Liver (tissue), 9 donors: ENCODE data around the gene CCDC138. TPM values are rescaled to one million over a fixed set of nuclear protein-coding genes. Genes with fewer than 3 reads are reported as not detected.

Experiments used
- DNase-seq: peaks from one replicate; pipeline ENCODE4 v3.0.0-alpha.2; 2017; ENCODE audit warnings: low spot score
- H3K27ac ChIP-seq, 2 donors: one replicate each; pipeline ENCODE4 v1.7.0; 2013; ENCODE audit warnings: inconsistent platforms in 2 of 2, low read length in 2 of 2, control low read depth in 1 of 2, low read depth in 1 of 2, mild to moderate bottlenecking in 1 of 2
- H3K27me3 ChIP-seq, 4 donors: one replicate each; pipeline versions ENCODE4 v1.6.1 to v1.7.0; 2013; ENCODE audit warnings: low read length in 3 of 4, inconsistent platforms in 1 of 4, mild to moderate bottlenecking in 1 of 4, moderate library complexity in 1 of 4; ENCODE audit not compliant: control insufficient read depth in 4 of 4, insufficient read depth in 4 of 4
- H3K36me3 ChIP-seq, 4 donors: one replicate each; pipeline versions ENCODE4 v1.6.1 to v1.7.0; 2013; ENCODE audit warnings: low read length in 3 of 4, mild to moderate bottlenecking in 3 of 4, low read depth in 1 of 4, moderate library complexity in 1 of 4; ENCODE audit not compliant: control insufficient read depth in 4 of 4, insufficient read depth in 3 of 4
- H3K4me1 ChIP-seq, 4 donors: one replicate each; pipeline versions ENCODE4 v1.6.1 to v1.7.0; 2013; ENCODE audit warnings: low read length in 3 of 4, mild to moderate bottlenecking in 3 of 4, moderate library complexity in 1 of 4; ENCODE audit not compliant: control insufficient read depth in 4 of 4, insufficient read depth in 4 of 4
- H3K4me3 ChIP-seq, 3 donors: one replicate each; pipeline versions ENCODE4 v1.6.1 to v1.7.0; 2013; ENCODE audit warnings: low read length in 3 of 3, control low read depth in 1 of 3, low read depth in 1 of 3, mild to moderate bottlenecking in 1 of 3
- H3K9ac ChIP-seq, 2 donors: one replicate each; pipeline ENCODE4 v1.7.0; 2013; ENCODE audit warnings: low read length in 2 of 2, mild to moderate bottlenecking in 2 of 2, moderate library complexity in 2 of 2, control low read depth in 1 of 2, low read depth in 1 of 2
- H3K9me3 ChIP-seq, 4 donors: one replicate each; pipeline versions ENCODE4 v1.6.1 to v1.7.0; 2013; ENCODE audit warnings: low read length in 3 of 4; ENCODE audit not compliant: control insufficient read depth in 4 of 4
- CTCF ChIP-seq: fragments of 150-350 bp; IDR thresholded peaks from 2 replicates; pipeline ENCODE4 v1.5.1; 2017; ENCODE audit warnings: improper control_type of control experiment, low read depth, low read length; ENCODE audit not compliant: missing input control
- EGR1 ChIP-seq, 2 donors: IDR thresholded peaks; 2 replicates each; pipeline ENCODE4 v1.6.1; 2016 to 2018; ENCODE audit warnings: antibody characterized with exemption in 2 of 2, low read depth in 2 of 2
- FOXA1 ChIP-seq: IDR thresholded peaks from 2 replicates; pipeline ENCODE4 v1.6.1; 2016; ENCODE audit warnings: antibody characterized with exemption
- FOXA2 ChIP-seq: IDR thresholded peaks from 2 replicates; pipeline ENCODE4 v1.6.1; 2016; ENCODE audit warnings: antibody characterized with exemption
- GABPA ChIP-seq, 2 donors: IDR thresholded peaks in 1 of 2; conservative IDR thresholded peaks in 1 of 2; 2 replicates each; pipeline ENCODE4 v1.6.1; 2016; ENCODE audit warnings: antibody characterized with exemption in 2 of 2, mild to moderate bottlenecking in 1 of 2, moderate library complexity in 1 of 2
- HNF4A ChIP-seq, 2 donors: conservative IDR thresholded peaks; 2 replicates each; pipeline ENCODE4 v1.6.1; 2016; ENCODE audit warnings: antibody characterized with exemption in 2 of 2, mild to moderate bottlenecking in 2 of 2
- HNF4G ChIP-seq: IDR thresholded peaks from 2 replicates; pipeline ENCODE4 v1.6.1; 2016; ENCODE audit warnings: antibody characterized with exemption
- JUND ChIP-seq, 2 donors: IDR thresholded peaks; 2 replicates each; pipeline ENCODE4 v1.6.1; 2016; ENCODE audit warnings: antibody characterized with exemption in 2 of 2
- NR2F2 ChIP-seq: IDR thresholded peaks from 2 replicates; pipeline ENCODE4 v1.6.1; 2016; ENCODE audit warnings: antibody characterized with exemption
- RAD21 ChIP-seq, 2 donors: IDR thresholded peaks; 2 replicates each; pipeline ENCODE4 v1.6.1; 2016; ENCODE audit warnings: antibody characterized with exemption in 2 of 2, mild to moderate bottlenecking in 2 of 2
- REST ChIP-seq: IDR thresholded peaks from 2 replicates; pipeline ENCODE4 v1.6.1; 2016; ENCODE audit warnings: antibody characterized with exemption, mild to moderate bottlenecking
- RXRA ChIP-seq, 2 donors: IDR thresholded peaks; 2 replicates each; pipeline ENCODE4 v1.6.1; 2017 to 2018; ENCODE audit warnings: antibody characterized with exemption in 2 of 2, mild to moderate bottlenecking in 1 of 2
- SP1 ChIP-seq: IDR thresholded peaks from 2 replicates; pipeline ENCODE4 v1.6.1; 2018; ENCODE audit warnings: antibody characterized with exemption, mild to moderate bottlenecking
- TAF1 ChIP-seq: conservative IDR thresholded peaks from 2 replicates; pipeline ENCODE4 v1.6.1; 2016; ENCODE audit warnings: antibody characterized with exemption, mild to moderate bottlenecking
- YY1 ChIP-seq: IDR thresholded peaks from 2 replicates; pipeline ENCODE4 v1.6.1; 2016; ENCODE audit warnings: antibody characterized with exemption, mild to moderate bottlenecking
- ZBTB33 ChIP-seq: IDR thresholded peaks from 2 replicates; pipeline ENCODE4 v1.6.1; 2016; ENCODE audit warnings: antibody characterized with exemption
- WGBS: extraction: QIAGEN DNeasy Blood & Tissue Kit; methylation state at CpG from one replicate; pipeline ENCODE4 v1.1.7; 2013; 5-methylcytosine and 5-hydroxymethylcytosine counted together
- polyA plus RNA-seq, 2 donors: library from polyadenylated mRNA; stranded (reverse) in 1 of 2; unstranded in 1 of 2; fragments of 200-250 nt in 1 of 2; fragments of >200 nt in 1 of 2; fragmentation: Nextera tagmentation in 1 of 2; extraction: Ambion mirVana in 1 of 2; gene quantifications; one replicate each; pipeline versions ENCODE4 v1.2.1 to v1.2.3, GENCODE V29; 2013 to 2015
- total RNA-seq, 2 donors: library from RNA; depleted of rRNA; stranded (reverse); fragments of >200 nt; gene quantifications; one replicate each; pipeline ENCODE4 v1.2.3, GENCODE V29; 2014
- TF ChIP-seq, protein P1 (sequence below): IDR thresholded peaks from 2 replicates; pipeline ENCODE4 v1.6.1; 2016; ENCODE audit warnings: antibody characterized with exemption
- TF ChIP-seq, protein P2 (sequence below): IDR thresholded peaks from 2 replicates; pipeline ENCODE4 v1.6.1; 2016; ENCODE audit warnings: antibody characterized with exemption
- donor health status: healthy.
- donor health status: healthy.
- donor health status: healthy.
- donor health status: healthy.
- donor health status: healthy.

The CCDC138 gene
- total and polyA plus RNA-seq, 4 donors: 0.76 to 5.0 (median 2.7) TPM

- H3K4me3 ChIP-seq: no peak overlapping the region
- H3K27me3 ChIP-seq: no peaks in the 10 kb centered on the region
- 45% methylated on average over 2 of the region's 2 CpGs for WGBS
- H3K36me3 ChIP-seq: no peaks in the 10 kb centered on the region
- DNase-seq: no peak
- peak; percentile 69 for TF ChIP-seq YY1
- no peak for TF ChIP-seq EGR1 (IDR thresholded peaks at IDR 0.05; ENCODE audit: low read depth in 2 of 2)
- peak; percentile 49 for TF ChIP-seq REST
- TF ChIP-seq, protein P1, sequence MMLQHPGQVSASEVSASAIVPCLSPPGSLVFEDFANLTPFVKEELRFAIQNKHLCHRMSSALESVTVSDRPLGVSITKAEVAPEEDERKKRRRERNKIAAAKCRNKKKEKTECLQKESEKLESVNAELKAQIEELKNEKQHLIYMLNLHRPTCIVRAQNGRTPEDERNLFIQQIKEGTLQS: no peak
- TF ChIP-seq GABPA (IDR thresholded peaks at IDR 0.05 in 1 of 2, conservative IDR thresholded peaks at IDR 0.05 in 1 of 2): no peak
- peak in 1 of 2 donors; percentile 45 for TF ChIP-seq RAD21 (IDR thresholded peaks at IDR 0.05)
- TF ChIP-seq NR2F2: no peak
- no peak for TF ChIP-seq TAF1
- peak; percentile 49 to 89 for TF ChIP-seq HNF4A (conservative IDR thresholded peaks at IDR 0.05)
- no peak for TF ChIP-seq ZBTB33
- TF ChIP-seq JUND (IDR thresholded peaks at IDR 0.05): peak in 1 of 2 donors; percentile 29
- TF ChIP-seq, protein P2, sequence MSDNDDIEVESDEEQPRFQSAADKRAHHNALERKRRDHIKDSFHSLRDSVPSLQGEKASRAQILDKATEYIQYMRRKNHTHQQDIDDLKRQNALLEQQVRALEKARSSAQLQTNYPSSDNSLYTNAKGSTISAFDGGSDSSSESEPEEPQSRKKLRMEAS: peak; percentile 19
- no peak for TF ChIP-seq HNF4G
- TF ChIP-seq CTCF: no peak
- TF ChIP-seq FOXA2: peak; percentile 25
- TF ChIP-seq FOXA1: no peak
- TF ChIP-seq SP1: no peak
- TF ChIP-seq RXRA (IDR thresholded peaks at IDR 0.05): peak in 1 of 2 donors; percentile 81
- peaks cover 2 to 3% (median 3%) of the 10 kb centered on the region in 4 donors for H3K9me3 ChIP-seq
- H3K27ac ChIP-seq: peak overlapping the region; percentile 21 to 55
- H3K4me1 ChIP-seq: peaks cover 3 to 12% (median 7%) of the 10 kb centered on the region in 4 donors
- no peak overlapping the region for H3K9ac ChIP-seq
These were observed 108.6 kb downstream of the CCDC138 start for GRCh38 chr2:108895188-108895587.
